Activated T-helper 1 cell treated with anti-CD3 and anti-CD28 coated beads, Interleukin-12 subunit alpha, Interleukin-12 subunit beta, Interleukin-2, Interleukin-4 antibody, amounts not matched to agents 30 ng/mL and 10 ng/mL and 1 ng/mL, durations not matched to agents 14 hours and 24 hours and 36 hours (primary cell): ENCODE data around the gene INVS. TPM values are rescaled to one million over a fixed set of nuclear protein-coding genes. Genes with fewer than 3 reads are reported as not detected.
"Not testable (repeated sequence)": the region's sequence is repeated elsewhere in the genome, so short reads cannot be mapped to it uniquely, and the experiment has no call there.

ENCODE experiments used
- DNase-seq: peaks from one replicate; pipeline ENCODE4 v3.0.0; 2021; ENCODE audit warnings: low spot score
- H3K27ac Mint-ChIP-seq: one replicate; pipeline ENCODE4 v1.8.0; 2021; ENCODE audit warnings: mild to moderate bottlenecking, mixed read lengths
- H3K27me3 Mint-ChIP-seq: one replicate; pipeline ENCODE4 v1.8.0; 2022; ENCODE audit warnings: mild to moderate bottlenecking, moderate library complexity, mixed read lengths; ENCODE audit not compliant: insufficient read depth
- H3K36me3 Mint-ChIP-seq: one replicate; pipeline ENCODE4 v1.8.0; 2021; ENCODE audit warnings: low read depth, mixed read lengths
- H3K4me1 Mint-ChIP-seq: one replicate; pipeline ENCODE4 v1.8.0; 2021; ENCODE audit warnings: low read depth, mixed read lengths
- H3K4me3 Mint-ChIP-seq: one replicate; pipeline ENCODE4 v1.8.0; 2021; ENCODE audit warnings: mild to moderate bottlenecking, moderate library complexity, mixed read lengths
- H3K9me3 Mint-ChIP-seq: one replicate; pipeline ENCODE4 v1.8.0; 2021; ENCODE audit warnings: mixed read lengths
- intact Hi-C: fragments of 100-400 bp; cut with micrococcal nuclease; formaldehyde crosslinking; loops from one replicate; pipeline ENCODE4 v1.15.1; 2024
- total RNA-seq: library from RNA; stranded (reverse); gene quantifications from 2 replicates; pipeline ENCODE4 v1.2.3, GENCODE V29; 2022

INVS gene
- total RNA-seq, 1 donor from 2014 or later, result 16.3 TPM

- H3K9me3 Mint-ChIP-seq, result no peaks in the 10 kb centered on the region
- H3K27me3 Mint-ChIP-seq, result no peaks in the 10 kb centered on the region
- H3K36me3 Mint-ChIP-seq, result peaks cover 8% of the 10 kb centered on the region
- H3K4me3 Mint-ChIP-seq, result no peak overlapping the region
- intact Hi-C loops, result no loop called here
- DNase-seq, result no peak
- no peak overlapping the region for H3K27ac Mint-ChIP-seq
- peaks cover 9% of the 10 kb centered on the region for H3K4me1 Mint-ChIP-seq
Observed at GRCh38 chr9:100111235-100111634, 12.2 kb downstream of the INVS start.

- Mint-ChIP-seq H3K4me3 (no peak overlapping the region), H3K9me3 (no peaks in the 10 kb centered on the region), H3K4me1 (peaks cover 9% of the 10 kb centered on the region), H3K27ac (no peak overlapping the region), H3K36me3 (peaks cover 8% of the 10 kb centered on the region), H3K27me3 (no peaks in the 10 kb centered on the region)
- intact Hi-C loops, result no loop called here
- DNase-seq, result no peak
Observed at GRCh38 chr9:100112677-100113336, 13.8 kb downstream of the INVS start.

DNA sequence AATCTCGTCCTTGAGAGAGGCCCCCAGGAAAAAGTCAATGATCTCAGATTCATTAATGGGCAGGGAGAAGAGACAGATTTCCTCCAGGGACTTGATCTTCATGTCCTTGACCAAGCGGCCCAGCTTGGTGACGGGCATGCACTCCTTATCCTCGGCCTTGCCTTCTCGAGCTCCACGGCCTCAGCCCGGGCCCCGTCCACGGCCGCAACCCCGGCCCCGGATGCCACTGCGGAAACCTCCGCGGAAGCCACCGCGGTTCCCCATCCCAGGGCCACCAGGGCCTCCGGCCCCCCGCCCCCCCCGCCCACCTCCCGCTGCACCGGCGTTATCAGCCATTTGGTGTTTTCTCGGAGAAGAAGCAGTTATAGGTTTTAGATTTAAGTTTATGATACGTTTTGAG lies 18.3 kb downstream of the INVS start:
- H3K4me1 Mint-ChIP-seq, result peaks cover 9% of the 10 kb centered on the region
- H3K27me3 Mint-ChIP-seq, result no peaks in the 10 kb centered on the region
- H3K36me3 Mint-ChIP-seq, result peaks cover 7% of the 10 kb centered on the region
- no peak overlapping the region for H3K27ac Mint-ChIP-seq
- H3K4me3 Mint-ChIP-seq, result no peak overlapping the region
- intact Hi-C loops, result no loop called here
- no peaks in the 10 kb centered on the region for H3K9me3 Mint-ChIP-seq
- no peak for DNase-seq

- Mint-ChIP-seq H3K9me3 (no peaks in the 10 kb centered on the region), H3K4me1 (no peaks in the 10 kb centered on the region), H3K27ac (no peak overlapping the region), H3K36me3 (peaks cover 7% of the 10 kb centered on the region), H3K27me3 (no peaks in the 10 kb centered on the region), H3K4me3 (no peak overlapping the region)
- intact Hi-C loops, result no loop called here
- no peak for DNase-seq
Observed at GRCh38 chr9:100120286-100120685, 21.2 kb downstream of the INVS start.

DNA sequence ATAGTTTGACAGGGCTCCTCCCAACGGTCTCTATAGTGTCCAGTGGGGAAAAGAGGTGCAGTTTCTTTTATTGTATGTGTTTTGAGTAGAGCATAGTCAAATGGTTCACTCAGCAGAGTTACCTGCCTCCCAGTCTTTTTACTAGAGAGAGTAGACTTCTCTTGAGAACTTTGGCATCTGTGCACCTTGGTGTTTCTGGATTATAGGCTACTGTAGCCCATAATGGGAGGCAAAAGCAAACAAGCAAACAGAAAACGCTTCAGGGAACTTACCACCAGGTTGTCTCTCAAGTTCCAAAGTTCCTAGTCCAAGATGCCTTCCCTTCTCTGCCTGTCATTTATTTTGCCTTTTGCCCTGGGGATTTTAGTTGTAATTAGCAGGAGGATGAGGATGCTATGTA lies 26.2 kb downstream of the INVS start:
- Mint-ChIP-seq H3K4me3 (no peak overlapping the region), H3K27me3 (no peaks in the 10 kb centered on the region)

GRCh38 chr9:100125910-100126309 lies 26.9 kb downstream of the INVS start:
- Mint-ChIP-seq H3K9me3 (no peaks in the 10 kb centered on the region), H3K4me3 (no peak overlapping the region), H3K27ac (no peak overlapping the region), H3K36me3 (peaks cover 8% of the 10 kb centered on the region), H3K27me3 (no peaks in the 10 kb centered on the region), H3K4me1 (no peaks in the 10 kb centered on the region)
- DNase-seq, result no peak
- intact Hi-C loops, result no loop called here

More for the DNA sequence above, 26.2 kb downstream of the INVS start:
- H3K4me1 Mint-ChIP-seq, result no peaks in the 10 kb centered on the region
- peaks cover 8% of the 10 kb centered on the region for H3K36me3 Mint-ChIP-seq
- no peak for DNase-seq
- H3K27ac Mint-ChIP-seq, result no peak overlapping the region
- intact Hi-C loops, result no loop called here
- H3K9me3 Mint-ChIP-seq, result no peaks in the 10 kb centered on the region

GRCh38 chr9:100126423-100126822 lies 27.4 kb downstream of the INVS start:
- intact Hi-C loops, result no loop called here
- Mint-ChIP-seq H3K4me1 (no peaks in the 10 kb centered on the region), H3K4me3 (no peak overlapping the region), H3K9me3 (no peaks in the 10 kb centered on the region), H3K36me3 (peaks cover 6% of the 10 kb centered on the region), H3K27ac (no peak overlapping the region), H3K27me3 (no peaks in the 10 kb centered on the region)
- no peak for DNase-seq

- no peaks in the 10 kb centered on the region for H3K4me1 Mint-ChIP-seq
- intact Hi-C loops, result no loop called here
- H3K27ac Mint-ChIP-seq, result no peak overlapping the region
- no peaks in the 10 kb centered on the region for H3K9me3 Mint-ChIP-seq
- H3K36me3 Mint-ChIP-seq, result peaks cover 7% of the 10 kb centered on the region
- no peak for DNase-seq
- no peak overlapping the region for H3K4me3 Mint-ChIP-seq
- no peaks in the 10 kb centered on the region for H3K27me3 Mint-ChIP-seq
Observed at GRCh38 chr9:100129772-100130171, 30.7 kb downstream of the INVS start.

- Mint-ChIP-seq H3K27me3 (no peaks in the 10 kb centered on the region), H3K4me1 (no peaks in the 10 kb centered on the region), H3K4me3 (no peak overlapping the region), H3K27ac (no peak overlapping the region), H3K36me3 (peaks cover 7% of the 10 kb centered on the region), H3K9me3 (no peaks in the 10 kb centered on the region)
- intact Hi-C loops, result no loop called here
- no peak for DNase-seq
Observed at GRCh38 chr9:100131216-100131615, 32.2 kb downstream of the INVS start.

- DNase-seq, result no peak
- Mint-ChIP-seq H3K36me3 (peaks cover 7% of the 10 kb centered on the region), H3K9me3 (no peaks in the 10 kb centered on the region), H3K27me3 (no peaks in the 10 kb centered on the region), H3K27ac (no peak overlapping the region), H3K4me3 (no peak overlapping the region), H3K4me1 (no peaks in the 10 kb centered on the region)
- intact Hi-C loops, result no loop called here
Observed at GRCh38 chr9:100131875-100132430, 32.9 kb downstream of the INVS start.

- Mint-ChIP-seq H3K4me3 (no peak overlapping the region), H3K9me3 (no peaks in the 10 kb centered on the region), H3K4me1 (no peaks in the 10 kb centered on the region), H3K27me3 (no peaks in the 10 kb centered on the region), H3K27ac (no peak overlapping the region), H3K36me3 (peaks cover 5% of the 10 kb centered on the region)
- DNase-seq, result no peak
- intact Hi-C loops, result no loop called here
Observed at GRCh38 chr9:100134731-100135130, 35.7 kb downstream of the INVS start.

GRCh38 chr9:100136799-100137198 lies 37.8 kb downstream of the INVS start:
- H3K27me3 Mint-ChIP-seq, H3K4me3 Mint-ChIP-seq, H3K9me3 Mint-ChIP-seq, intact Hi-C loops, H3K36me3 Mint-ChIP-seq, H3K4me1 Mint-ChIP-seq, H3K27ac Mint-ChIP-seq, DNase-seq: not testable (repeated sequence)

DNA sequence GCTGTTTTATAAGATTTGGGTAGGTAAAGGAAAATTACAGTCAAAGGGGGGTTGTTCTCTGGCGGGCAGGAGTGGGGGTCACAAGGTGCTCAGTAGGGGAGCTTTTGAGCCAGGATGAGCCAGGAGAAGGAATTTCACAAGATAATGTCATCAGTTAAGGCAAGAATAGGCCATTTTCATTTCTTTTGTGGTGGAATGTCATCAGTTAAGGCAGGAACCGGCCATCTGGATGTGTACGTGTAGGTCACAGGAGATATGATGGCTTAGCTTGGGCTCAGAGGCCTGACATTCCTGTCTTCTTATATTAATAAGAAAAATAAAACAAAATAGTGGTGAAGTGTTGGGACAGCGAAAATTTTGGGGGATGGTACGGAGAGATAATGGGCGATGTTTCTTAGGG lies 41.3 kb downstream of the INVS start:
- H3K27ac Mint-ChIP-seq, intact Hi-C loops: not testable (repeated sequence)

GRCh38 chr9:100141862-100142261 lies 42.8 kb downstream of the INVS start:
- not testable (repeated sequence) for H3K27me3 Mint-ChIP-seq, H3K9me3 Mint-ChIP-seq, H3K4me3 Mint-ChIP-seq

More for the DNA sequence above, 41.3 kb downstream of the INVS start:
- H3K4me1 Mint-ChIP-seq, H3K36me3 Mint-ChIP-seq, H3K9me3 Mint-ChIP-seq, H3K4me3 Mint-ChIP-seq, H3K27me3 Mint-ChIP-seq, DNase-seq: not testable (repeated sequence)

More at GRCh38 chr9:100141862-100142261, 42.8 kb downstream of the INVS start:
- H3K36me3 Mint-ChIP-seq, H3K27ac Mint-ChIP-seq, intact Hi-C loops, DNase-seq, H3K4me1 Mint-ChIP-seq: not testable (repeated sequence)
